GM19324 (cell line): ENCODE measurements around the gene ASPN.

ENCODE experiments used
- ATAC-seq: cut with Tn5 transposase; IDR thresholded peaks from one replicate; pipeline ENCODE4 v1.9.1; 2021; ENCODE audit warnings: mild to moderate bottlenecking, moderate library complexity; ENCODE audit not compliant: unreplicated experiment, low FRiP score

The ASPN gene

GRCh38 chr9:92482329-92482728 is at the start of gene ASPN:
ASPN (minus strand) TSS chr9:92482506.
- ATAC-seq, result no peak

- no peak for ATAC-seq
Measured at GRCh38 chr9:92530893-92531292, 48.6 kb upstream of the ASPN start.

- ATAC-seq, result no peak
Measured at GRCh38 chr9:92529124-92529523, 46.8 kb upstream of the ASPN start.

GRCh38 chr9:92528522-92528849 is 46.2 kb upstream of the ASPN start:
- no peak for ATAC-seq

- ATAC-seq, result no peak
Measured at GRCh38 chr9:92527832-92528521, 45.7 kb upstream of the ASPN start.

GRCh38 chr9:92527291-92527828 is 45.1 kb upstream of the ASPN start:
- ATAC-seq, result no peak

GRCh38 chr9:92525306-92525705 is 43.0 kb upstream of the ASPN start:
- ATAC-seq, result no peak

- ATAC-seq, result no peak
Measured at GRCh38 chr9:92524881-92525280, 42.6 kb upstream of the ASPN start.

- ATAC-seq, result no peak
Measured at GRCh38 chr9:92522983-92523970, 41.0 kb upstream of the ASPN start.

GRCh38 chr9:92520837-92521236 is 38.5 kb upstream of the ASPN start:
- no peak for ATAC-seq

GRCh38 chr9:92518199-92518598 is 35.9 kb upstream of the ASPN start:
- no peak for ATAC-seq

- no peak for ATAC-seq
Measured at GRCh38 chr9:92517046-92517445, 34.7 kb upstream of the ASPN start.

GRCh38 chr9:92516521-92516920 is 34.2 kb upstream of the ASPN start:
- no peak for ATAC-seq

GRCh38 chr9:92514635-92515034 is 32.3 kb upstream of the ASPN start:
- no peak for ATAC-seq

- no peak for ATAC-seq
Measured at GRCh38 chr9:92513349-92513748, 31.0 kb upstream of the ASPN start.

- no peak for ATAC-seq
Measured at GRCh38 chr9:92512622-92513021, 30.3 kb upstream of the ASPN start.

GRCh38 chr9:92510747-92511146 is 28.4 kb upstream of the ASPN start:
- ATAC-seq, result no peak

- no peak for ATAC-seq
Measured at GRCh38 chr9:92509050-92509449, 26.7 kb upstream of the ASPN start.

- ATAC-seq, result no peak
Measured at GRCh38 chr9:92508018-92508820, 25.9 kb upstream of the ASPN start.

GRCh38 chr9:92507496-92507895 is 25.2 kb upstream of the ASPN start:
- ATAC-seq, result no peak

GRCh38 chr9:92507005-92507404 is 24.7 kb upstream of the ASPN start:
- ATAC-seq, result no peak
